H9 (cell line): ENCODE data around the gene CD247. TPM values are rescaled to one million over a fixed set of nuclear protein-coding genes. Genes with fewer than 3 reads are reported as not detected.

Experiments used
- DNase-seq: peaks from one replicate; pipeline ENCODE4 v3.0.0-alpha.2; 2017
- H2AFZ ChIP-seq: one replicate; pipeline ENCODE4 v1.6.1; 2013; ENCODE audit warnings: mild to moderate bottlenecking, low read length, control low read depth, moderate library complexity
- H2AK5ac ChIP-seq: 2 replicates; pipeline ENCODE4 v1.6.1; 2013; ENCODE audit warnings: low read length, control low read depth, mixed read lengths; ENCODE audit not compliant: insufficient read length
- H2BK120ac ChIP-seq: one replicate; pipeline ENCODE4 v1.6.1; 2013; ENCODE audit warnings: low read depth, mild to moderate bottlenecking, low read length, control low read depth, inconsistent platforms; ENCODE audit not compliant: poor library complexity, severe bottlenecking
- H2BK12ac ChIP-seq: 2 replicates; pipeline ENCODE4 v1.6.1; 2013; ENCODE audit warnings: low read length, control low read depth, mixed read lengths, low read depth; ENCODE audit not compliant: insufficient read length
- H2BK15ac ChIP-seq: 2 replicates; pipeline ENCODE4 v1.6.1; 2013; ENCODE audit warnings: low read depth, low read length, control low read depth
- H2BK20ac ChIP-seq: one replicate; pipeline ENCODE4 v1.6.1; 2013; ENCODE audit warnings: low read depth, mild to moderate bottlenecking, low read length, control low read depth, inconsistent platforms; ENCODE audit not compliant: poor library complexity, severe bottlenecking
- H2BK5ac ChIP-seq: 2 replicates; pipeline ENCODE4 v1.6.1; 2013; ENCODE audit warnings: low read length, control low read depth, mixed read lengths; ENCODE audit not compliant: insufficient read length
- H3K14ac ChIP-seq: 2 replicates; pipeline ENCODE4 v1.6.1; 2013; ENCODE audit warnings: low read length, control low read depth; ENCODE audit not compliant: insufficient read depth
- H3K18ac ChIP-seq: 2 replicates; pipeline ENCODE4 v1.6.1; 2013; ENCODE audit warnings: low read depth, mild to moderate bottlenecking, mixed read lengths, low read length, control low read depth; ENCODE audit not compliant: insufficient read length
- H3K23ac ChIP-seq: 2 replicates; pipeline ENCODE4 v1.6.1; 2013; ENCODE audit warnings: low read length, control low read depth, mixed read lengths, low read depth; ENCODE audit not compliant: insufficient read length
- H3K23me2 ChIP-seq: 2 replicates; pipeline ENCODE4 v1.6.1; 2013; ENCODE audit warnings: low read depth, mild to moderate bottlenecking, mixed read lengths, low read length, control low read depth; ENCODE audit not compliant: insufficient read length, poor library complexity, severe bottlenecking
- H3K27ac ChIP-seq: 2 replicates; pipeline ENCODE4 v1.5.1; 2013; ENCODE audit warnings: low read length, control low read depth, mixed read lengths, low read depth; ENCODE audit not compliant: insufficient read length
- H3K27me3 ChIP-seq: 2 replicates; pipeline ENCODE4 v1.6.1; 2013; ENCODE audit warnings: low read length, control low read depth, inconsistent platforms; ENCODE audit not compliant: insufficient read depth
- H3K4ac ChIP-seq: 2 replicates; pipeline ENCODE4 v1.6.1; 2013; ENCODE audit warnings: low read depth, mild to moderate bottlenecking, control low read depth, inconsistent platforms, low read length, moderate library complexity
- H3K4me1 ChIP-seq: 2 replicates; pipeline ENCODE4 v1.6.1; 2013; ENCODE audit warnings: low read length, control low read depth, inconsistent platforms; ENCODE audit not compliant: insufficient read depth
- H3K4me2 ChIP-seq: 2 replicates; pipeline ENCODE4 v1.6.1; 2013; ENCODE audit warnings: low read length, control low read depth, mixed read lengths; ENCODE audit not compliant: insufficient read length, insufficient read depth
- H3K56ac ChIP-seq: 2 replicates; pipeline ENCODE4 v1.6.1; 2013; ENCODE audit warnings: low read depth, mild to moderate bottlenecking, mixed read lengths, low read length, control low read depth; ENCODE audit not compliant: insufficient read length
- H3K79me1 ChIP-seq: 2 replicates; pipeline ENCODE4 v1.6.1; 2013; ENCODE audit warnings: low read depth, mild to moderate bottlenecking, moderate library complexity, low read length, control low read depth, inconsistent platforms; ENCODE audit not compliant: insufficient read depth, poor library complexity, severe bottlenecking
- H3K79me2 ChIP-seq: 2 replicates; pipeline ENCODE4 v1.6.1; 2013; ENCODE audit warnings: low read length, control low read depth, inconsistent platforms; ENCODE audit not compliant: insufficient read depth
- H3K9ac ChIP-seq: 2 replicates; pipeline ENCODE4 v1.6.1; 2013; ENCODE audit warnings: low read length, control low read depth, mixed read lengths; ENCODE audit not compliant: insufficient read length; ENCODE audit errors: extremely low read depth
- H3K9me3 ChIP-seq: one replicate; pipeline ENCODE4 v1.6.1; 2013; ENCODE audit warnings: low read depth, low read length, inconsistent platforms; ENCODE audit not compliant: control insufficient read depth
- H3T11ph ChIP-seq: one replicate; pipeline ENCODE4 v1.6.1; 2013; ENCODE audit warnings: mild to moderate bottlenecking, low read length, control low read depth, inconsistent platforms
- H4K20me1 ChIP-seq: one replicate; pipeline ENCODE4 v1.6.1; 2013; ENCODE audit not compliant: control insufficient read depth, insufficient read length, insufficient read depth
- H4K5ac ChIP-seq: 2 replicates; pipeline ENCODE4 v1.6.1; 2013; ENCODE audit warnings: low read depth, mild to moderate bottlenecking, mixed read lengths, low read length, control low read depth; ENCODE audit not compliant: insufficient read length
- H4K8ac ChIP-seq: replicated peaks from 2 replicates; pipeline ENCODE4 v1.6.1; 2013; ENCODE audit warnings: low read length, control low read depth, mixed read lengths, low read depth; ENCODE audit not compliant: insufficient read length
- H4K91ac ChIP-seq: 2 replicates; pipeline ENCODE4 v1.6.1; 2013; ENCODE audit warnings: low read depth, mild to moderate bottlenecking, moderate library complexity, mixed read lengths, low read length, control low read depth; ENCODE audit not compliant: insufficient read length
- H3K27ac Mint-ChIP-seq, 3 experiments: 2 replicates in 2 of 3; 3 replicates in 1 of 3; pipeline ENCODE4 v1.8.0; 2020 to 2021; ENCODE audit warnings: mixed read lengths in 3 of 3, mild to moderate bottlenecking in 1 of 3, moderate library complexity in 1 of 3
- H3K27me3 Mint-ChIP-seq: 2 replicates; pipeline ENCODE4 v1.8.0; 2021; ENCODE audit warnings: low read depth, mild to moderate bottlenecking, moderate library complexity, mixed read lengths
- H3K36me3 Mint-ChIP-seq, 3 experiments: 2 replicates in 2 of 3; 3 replicates in 1 of 3; pipeline ENCODE4 v1.8.0; 2020 to 2021; ENCODE audit warnings: low read depth in 3 of 3, mixed read lengths in 3 of 3; ENCODE audit not compliant: insufficient read depth in 1 of 3
- H3K4me1 Mint-ChIP-seq, 2 experiments: 2 replicates each; pipeline ENCODE4 v1.8.0; 2020; ENCODE audit warnings: mixed read lengths in 2 of 2
- H3K4me3 Mint-ChIP-seq, 2 experiments: 2 replicates in 1 of 2; 3 replicates in 1 of 2; pipeline ENCODE4 v1.8.0; 2020 to 2021; ENCODE audit warnings: mild to moderate bottlenecking in 2 of 2, mixed read lengths in 2 of 2, moderate library complexity in 1 of 2
- H3K9me3 Mint-ChIP-seq, 2 experiments: 2 replicates in 1 of 2; 3 replicates in 1 of 2; pipeline ENCODE4 v1.8.0; 2020; ENCODE audit warnings: mild to moderate bottlenecking in 2 of 2, mixed read lengths in 2 of 2, moderate library complexity in 1 of 2
- WGBS: extraction: QIAGEN DNeasy Blood & Tissue Kit; methylation state at CpG from one replicate; pipeline ENCODE4 v1.1.7; 2013; ENCODE audit warnings: missing lambda C conversion rate, low lambda C conversion rate, mixed read lengths; ENCODE audit not compliant: insufficient read length; ENCODE audit errors: extremely low coverage; 5-methylcytosine and 5-hydroxymethylcytosine counted together
- total RNA-seq: library from RNA; stranded (reverse); gene quantifications from 2 replicates; pipeline ENCODE4 v1.2.1, GENCODE V29; 2021
- TF ChIP-seq, protein P1 (sequence below): fragments of 200-600 bp; sonication (generic); conservative IDR thresholded peaks from 3 replicates; pipeline ENCODE4 v1.8.0; 2021; ENCODE audit warnings: antibody characterized with exemption, mild to moderate bottlenecking

The CD247 gene
- total RNA-seq, 1 experiment from 2014 or later, result 1.2 TPM

DNA sequence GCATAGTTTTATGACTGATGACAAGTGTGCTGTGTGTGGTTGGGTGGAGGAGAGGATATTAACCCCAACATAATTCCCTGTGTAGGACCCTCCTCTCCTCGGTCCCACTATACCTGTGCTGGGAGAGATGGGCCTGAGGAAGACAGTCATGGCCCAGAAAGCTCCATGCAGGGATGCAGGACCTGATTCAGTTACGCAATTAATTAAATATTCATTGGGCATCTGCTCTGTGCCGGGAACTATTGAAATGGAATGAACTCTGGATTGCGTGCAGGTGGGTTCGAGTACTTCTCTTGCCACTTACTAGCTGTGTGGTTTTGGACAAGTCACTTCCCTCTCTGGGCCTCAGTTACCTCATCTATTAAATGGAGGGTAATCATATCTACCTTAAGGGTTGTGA, 74.6 kb downstream of the CD247 start:
- no peaks in the 10 kb centered on the region for H3K9me3 Mint-ChIP-seq
- no peak for DNase-seq
- H4K5ac ChIP-seq, result no peak overlapping the region
- no peak overlapping the region for H3K27ac Mint-ChIP-seq
- no peak overlapping the region for H4K91ac ChIP-seq
- no peak overlapping the region for H2AFZ ChIP-seq
- WGBS, result no CpG with 5 or more reads among the region's 5 CpGs
- H2BK20ac ChIP-seq, result no peak overlapping the region
- no peaks in the 10 kb centered on the region for H3K79me2 ChIP-seq
- no peak overlapping the region for H3K4me3 Mint-ChIP-seq
- no peak overlapping the region for H2AK5ac ChIP-seq
- H4K20me1 ChIP-seq, result no peaks in the 10 kb centered on the region
- H3K14ac ChIP-seq, result no peak overlapping the region
- peaks cover 33% of the 10 kb centered on the region for H3K27me3 Mint-ChIP-seq
- H3K4me2 ChIP-seq, result no peak overlapping the region
- H3K23me2 ChIP-seq, result peaks cover 6% of the 10 kb centered on the region
- peaks cover 11 to 19% of the 10 kb centered on the region in 2 experiments for H3K4me1 Mint-ChIP-seq
- H4K8ac ChIP-seq, result no peak overlapping the region
- TF ChIP-seq, protein P1, sequence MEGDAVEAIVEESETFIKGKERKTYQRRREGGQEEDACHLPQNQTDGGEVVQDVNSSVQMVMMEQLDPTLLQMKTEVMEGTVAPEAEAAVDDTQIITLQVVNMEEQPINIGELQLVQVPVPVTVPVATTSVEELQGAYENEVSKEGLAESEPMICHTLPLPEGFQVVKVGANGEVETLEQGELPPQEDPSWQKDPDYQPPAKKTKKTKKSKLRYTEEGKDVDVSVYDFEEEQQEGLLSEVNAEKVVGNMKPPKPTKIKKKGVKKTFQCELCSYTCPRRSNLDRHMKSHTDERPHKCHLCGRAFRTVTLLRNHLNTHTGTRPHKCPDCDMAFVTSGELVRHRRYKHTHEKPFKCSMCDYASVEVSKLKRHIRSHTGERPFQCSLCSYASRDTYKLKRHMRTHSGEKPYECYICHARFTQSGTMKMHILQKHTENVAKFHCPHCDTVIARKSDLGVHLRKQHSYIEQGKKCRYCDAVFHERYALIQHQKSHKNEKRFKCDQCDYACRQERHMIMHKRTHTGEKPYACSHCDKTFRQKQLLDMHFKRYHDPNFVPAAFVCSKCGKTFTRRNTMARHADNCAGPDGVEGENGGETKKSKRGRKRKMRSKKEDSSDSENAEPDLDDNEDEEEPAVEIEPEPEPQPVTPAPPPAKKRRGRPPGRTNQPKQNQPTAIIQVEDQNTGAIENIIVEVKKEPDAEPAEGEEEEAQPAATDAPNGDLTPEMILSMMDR, result no peak
- peaks cover 7% of the 10 kb centered on the region; the same call in 1 of the 2 replicates for H3K27me3 ChIP-seq
- no peak overlapping the region for H2BK12ac ChIP-seq
- H2BK15ac ChIP-seq, result no peak overlapping the region
- no peak overlapping the region for H2BK120ac ChIP-seq
- no peak overlapping the region for H3K27ac ChIP-seq
- no peaks in the 10 kb centered on the region for H3K36me3 Mint-ChIP-seq
- H3K79me1 ChIP-seq, result no peaks in the 10 kb centered on the region
- no peaks in the 10 kb centered on the region for H3K9me3 ChIP-seq
- no peak overlapping the region for H3K4ac ChIP-seq
- no peak overlapping the region for H3K9ac ChIP-seq
- no peak overlapping the region for H2BK5ac ChIP-seq
- peaks cover 2% of the 10 kb centered on the region; the same call in 1 of the 2 replicates for H3K4me1 ChIP-seq
- H3K18ac ChIP-seq, result no peak overlapping the region
- no peak overlapping the region for H3K56ac ChIP-seq
- no peak overlapping the region for H3K23ac ChIP-seq
- H3T11ph ChIP-seq, result no peak overlapping the region
